Head of caudate nucleus (tissue), 42 donors: ENCODE results near the gene MRPL57.
"Not testable (repeated sequence)": the region's sequence is repeated elsewhere in the genome, so short reads cannot be mapped to it uniquely, and the experiment has no call there.

Source experiments
- DNase-seq, 42 donors: peaks; one replicate each; pipeline versions ENCODE4 v3.0.0 to v3.0.0-alpha.2; 2020 to 2021; ENCODE audit warnings: mixed read lengths in 7 of 42
- intact Hi-C: fragments of 100-400 bp; cut with DNase I; formaldehyde crosslinking; loops from one replicate; pipeline ENCODE4 v1.15.0; 2022

MRPL57 gene

DNA sequence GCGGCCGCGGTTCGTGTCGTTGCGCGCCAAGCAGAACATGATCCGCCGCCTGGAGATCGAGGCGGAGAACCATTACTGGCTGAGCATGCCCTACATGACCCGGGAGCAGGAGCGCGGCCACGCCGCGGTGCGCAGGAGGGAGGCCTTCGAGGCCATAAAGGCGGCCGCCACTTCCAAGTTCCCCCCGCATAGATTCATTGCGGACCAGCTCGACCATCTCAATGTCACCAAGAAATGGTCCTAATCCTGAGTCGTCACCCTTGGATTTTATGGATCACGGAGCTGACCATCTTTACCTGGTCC, 475 bp downstream of the MRPL57 start:
- DNase-seq: no peak
- intact Hi-C loops: no loop called here

DNA sequence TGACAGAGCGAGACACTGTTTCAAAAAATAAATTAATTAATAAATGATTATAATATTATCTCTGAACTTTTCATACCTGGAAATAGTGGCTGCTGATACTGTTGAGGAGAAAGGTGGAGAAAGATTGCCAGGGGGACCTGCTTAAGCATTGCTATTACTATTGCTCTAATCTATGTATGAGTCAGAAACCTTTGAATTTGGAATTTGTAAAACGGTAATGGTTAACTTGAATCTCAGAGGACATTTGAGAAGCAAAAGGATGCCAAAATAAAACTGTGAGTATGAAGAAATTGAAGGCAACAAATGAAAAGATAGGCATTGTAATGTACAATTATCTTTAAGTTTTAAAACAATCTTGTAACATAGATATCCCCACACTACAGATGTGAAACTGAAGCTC, 5.2 kb downstream of the MRPL57 start:
- intact Hi-C loops: no loop called here
- no peak for DNase-seq

DNA sequence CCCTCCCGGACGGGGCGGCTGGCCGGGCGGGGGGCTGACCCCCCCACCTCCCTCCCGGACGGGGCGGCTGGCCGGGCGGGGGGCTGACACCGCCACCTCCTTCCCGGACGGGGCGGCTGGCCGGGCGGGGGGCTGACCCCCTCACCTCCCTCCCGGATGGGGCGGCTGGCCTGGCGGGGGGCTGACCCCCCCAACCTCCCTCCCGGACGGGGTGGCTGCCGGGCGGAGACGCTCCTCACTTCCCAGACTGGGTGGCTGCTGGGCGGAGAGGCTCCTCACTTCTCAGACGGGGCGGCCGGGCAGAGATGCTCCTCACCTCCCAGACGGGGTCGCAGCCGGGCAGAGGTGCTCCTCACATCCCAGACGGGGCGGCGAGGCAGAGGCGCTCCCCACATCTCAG, 10.0 kb downstream of the MRPL57 start:
- DNase-seq, intact Hi-C loops: not testable (repeated sequence)

DNA sequence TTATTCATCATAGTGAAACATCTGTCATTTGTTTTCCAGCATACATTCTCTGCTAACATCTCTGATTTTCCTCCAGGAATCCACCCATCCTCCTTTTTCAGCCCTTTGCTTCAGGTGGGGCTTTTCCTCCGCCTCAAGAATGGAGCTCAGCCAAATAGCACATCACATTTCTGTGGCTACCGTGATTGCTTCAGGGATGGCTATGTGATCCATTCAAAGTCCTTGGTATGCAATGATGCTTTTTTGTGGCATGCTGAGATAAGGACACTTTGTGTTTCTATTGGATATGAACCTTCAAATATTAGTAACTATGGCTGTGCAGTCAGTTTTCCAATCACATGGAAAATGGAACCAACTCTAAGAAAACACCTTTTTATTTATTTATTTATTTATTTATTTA, 18.3 kb downstream of the MRPL57 start:
- intact Hi-C loops, DNase-seq: not testable (repeated sequence)

DNA sequence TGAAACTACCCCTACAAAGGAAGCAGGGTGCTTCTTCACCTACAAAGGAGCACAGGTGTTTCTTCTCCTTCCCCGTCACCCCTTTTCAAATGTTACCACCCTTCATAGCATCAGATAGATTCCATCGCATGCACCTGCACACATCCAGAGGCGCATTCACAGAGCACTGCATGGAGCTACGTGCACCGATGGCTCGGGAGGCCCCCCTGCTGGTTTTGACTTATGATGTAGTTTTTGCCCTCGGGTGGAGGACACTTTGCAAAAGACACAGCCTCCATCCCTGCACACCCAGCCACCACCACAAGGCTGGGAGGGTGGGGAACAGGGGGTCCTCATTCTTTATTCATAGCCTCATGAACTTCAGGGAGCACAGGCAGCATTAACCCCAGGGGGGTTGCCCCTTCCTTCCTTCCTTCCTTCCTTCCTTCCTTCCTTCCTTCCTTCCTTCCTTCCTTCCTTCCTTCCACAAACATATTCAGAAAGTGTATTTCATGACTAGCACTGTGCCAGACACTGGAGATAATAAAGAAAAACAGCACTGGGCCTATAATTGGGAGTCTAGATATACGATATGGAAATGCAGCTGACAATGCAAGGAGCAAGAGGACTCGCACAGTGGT, 21.3 kb downstream of the MRPL57 start:
- intact Hi-C loops, DNase-seq: not testable (repeated sequence)

DNA sequence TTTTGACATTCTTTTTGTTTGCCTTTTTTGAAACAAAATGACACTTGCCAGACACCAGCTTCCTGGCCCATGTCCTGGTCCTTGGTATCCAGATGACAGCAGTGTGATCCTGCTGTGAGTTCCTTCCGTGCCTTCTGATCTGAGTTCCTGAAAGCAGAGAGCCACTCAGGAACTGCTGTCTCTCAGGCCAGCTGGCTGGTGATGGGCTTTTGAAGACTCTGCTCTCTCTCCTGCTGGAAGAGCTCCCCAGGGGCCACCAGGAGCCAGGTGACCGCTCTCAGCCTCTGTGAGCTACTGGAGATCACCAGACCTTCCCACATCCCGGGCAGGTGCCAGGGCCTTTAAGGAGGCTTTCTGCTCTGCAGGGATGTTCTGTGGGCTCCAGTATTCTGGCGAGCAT, 21.9 kb downstream of the MRPL57 start:
- DNase-seq, intact Hi-C loops: not testable (repeated sequence)

DNA sequence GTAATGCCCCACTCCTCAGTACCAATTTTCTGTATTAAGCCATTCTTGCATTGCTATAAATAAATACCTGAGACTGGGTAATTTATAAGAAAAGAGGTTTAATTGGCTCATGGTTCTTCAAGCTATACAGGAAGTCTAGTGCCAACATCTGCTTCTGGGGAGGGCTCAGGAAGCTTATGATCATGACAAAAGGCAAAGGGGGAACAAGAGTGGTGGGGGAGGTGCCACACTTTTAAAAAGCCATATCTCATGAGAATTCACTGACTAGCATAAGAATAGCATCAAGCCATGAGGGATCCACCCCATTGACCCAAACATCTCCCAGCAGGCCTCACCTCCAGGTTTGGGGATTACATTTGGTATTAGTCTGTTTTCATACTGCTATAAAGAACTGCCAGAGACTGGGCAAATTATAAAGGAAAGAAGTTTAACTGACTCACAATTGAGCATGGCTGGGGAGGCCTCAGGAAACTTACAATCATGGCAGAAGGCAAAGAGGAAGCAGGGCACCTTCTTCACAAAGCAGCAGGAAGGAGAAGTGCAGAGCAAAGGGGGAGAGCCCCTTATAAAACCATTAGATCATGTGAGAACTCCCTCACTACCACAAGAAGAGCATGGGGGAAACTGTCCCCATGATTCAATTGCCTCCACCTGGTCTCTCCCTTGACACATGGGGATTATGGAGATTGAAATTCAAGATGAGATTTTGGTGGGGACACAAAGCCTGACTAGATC, 25.2 kb downstream of the MRPL57 start:
- intact Hi-C loops, DNase-seq: not testable (repeated sequence)

DNA sequence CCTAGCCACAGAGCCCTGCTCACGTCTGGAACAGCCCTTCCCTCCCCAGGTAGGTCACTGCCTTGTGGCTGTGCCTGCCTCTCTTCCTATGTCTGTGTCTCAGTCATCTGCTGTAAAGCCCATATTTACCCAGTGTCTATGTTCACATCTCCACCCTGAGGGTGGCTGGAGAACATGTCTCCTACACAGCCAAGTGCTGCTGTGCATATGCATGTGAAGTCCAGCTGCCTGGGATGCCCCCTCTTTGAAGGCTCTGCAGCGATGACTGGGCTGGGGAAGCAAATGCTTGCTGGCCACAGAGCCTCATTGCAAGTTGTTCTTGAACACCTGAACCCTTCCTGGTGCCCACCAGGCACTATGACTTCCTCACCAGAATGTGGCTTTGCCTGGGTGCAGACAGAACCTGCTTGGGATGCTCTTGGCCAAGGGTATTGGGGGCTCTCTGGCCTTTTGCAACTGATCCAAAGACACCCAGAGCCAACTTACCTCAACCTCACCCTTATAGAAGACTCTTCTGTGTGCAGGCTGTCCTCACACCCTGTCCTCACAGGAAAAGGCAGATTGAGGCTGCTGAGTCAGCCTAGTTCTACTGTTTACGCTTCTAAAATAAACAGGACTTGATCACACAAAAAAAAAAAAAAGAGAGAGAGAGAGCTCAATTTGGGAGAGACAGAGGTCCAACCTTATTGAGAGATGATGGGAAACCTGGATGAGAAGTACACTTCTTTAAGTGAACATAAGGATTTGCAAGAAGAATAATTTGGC, 26.5 kb downstream of the MRPL57 start:
- DNase-seq: no peak
- intact Hi-C loops: no loop called here

DNA sequence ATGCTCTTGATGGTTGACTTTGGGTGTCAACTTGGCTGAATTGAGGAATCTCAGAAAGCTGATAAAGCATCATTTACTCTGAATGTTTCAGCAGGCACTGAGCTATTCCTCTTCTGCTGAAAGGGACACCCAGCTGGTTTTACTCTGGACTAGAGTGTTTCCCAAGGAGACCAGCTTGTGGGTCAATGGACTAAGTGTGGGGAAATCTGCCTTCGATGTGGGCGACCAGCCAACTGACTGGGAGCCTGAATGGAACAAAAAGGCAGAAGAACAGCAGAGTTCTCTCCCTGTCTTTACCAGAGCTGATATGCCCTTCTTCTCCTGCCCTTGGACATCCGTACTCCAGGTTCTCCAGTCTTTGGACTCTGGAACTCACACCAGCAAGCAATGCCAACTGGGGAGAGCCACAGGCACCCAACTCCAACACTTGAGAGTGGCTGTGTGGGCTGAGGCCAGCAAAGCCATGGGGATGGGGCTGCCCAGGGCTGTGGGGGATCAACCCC, 32.2 kb downstream of the MRPL57 start:
- intact Hi-C loops: no loop called here
- no peak for DNase-seq

DNA sequence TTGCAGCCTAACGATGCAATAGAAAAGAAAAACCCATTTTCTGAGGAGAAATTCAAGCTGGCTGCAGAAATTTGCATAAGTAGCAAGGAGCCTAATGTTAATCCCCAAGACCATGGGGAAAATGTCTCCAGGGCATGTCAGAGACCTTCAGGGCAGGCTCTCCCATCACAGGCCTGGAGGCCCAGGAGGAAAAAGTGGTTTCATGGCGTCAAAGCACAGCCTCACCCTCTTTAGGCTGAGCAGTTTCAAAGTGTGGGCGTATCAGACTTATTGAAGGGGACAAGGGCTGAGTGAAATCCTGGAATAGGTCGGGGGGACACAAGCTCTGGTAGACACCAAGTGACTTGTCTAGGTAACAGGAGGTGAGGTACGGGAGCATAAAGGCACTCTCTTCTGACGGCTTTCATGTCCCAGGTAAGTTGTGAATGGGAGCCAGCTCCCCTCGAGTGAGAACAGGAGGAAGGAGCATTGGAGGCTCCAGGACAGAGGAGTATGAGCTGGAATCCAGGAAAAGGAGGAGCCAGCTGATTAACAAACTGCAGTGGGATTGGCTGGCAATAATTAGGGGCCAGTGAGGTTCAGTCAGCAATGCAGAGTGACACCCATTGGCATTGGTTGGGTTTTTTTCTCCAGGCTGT, 35.8 kb downstream of the MRPL57 start:
- no peak for DNase-seq
- intact Hi-C loops: no loop called here

DNA sequence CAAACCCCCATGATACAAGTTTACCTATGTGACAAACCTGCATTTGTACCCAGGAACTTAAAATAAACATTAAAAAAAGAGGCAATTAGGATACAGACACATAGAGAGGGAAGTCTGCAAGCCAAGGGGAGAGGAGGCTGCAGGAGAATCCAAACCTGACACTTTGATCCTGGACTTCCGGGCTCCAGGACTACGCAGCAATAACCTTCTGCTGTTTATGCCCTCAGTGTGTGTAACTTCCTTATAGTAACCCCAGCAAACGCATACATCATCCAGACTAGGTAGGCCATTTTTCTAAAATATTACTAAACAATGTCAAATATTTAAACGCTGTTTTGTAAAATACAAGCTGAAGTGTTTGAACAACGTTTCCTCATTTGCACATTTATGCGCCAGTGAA, 39.0 kb downstream of the MRPL57 start:
- not testable (repeated sequence) for DNase-seq

DNA sequence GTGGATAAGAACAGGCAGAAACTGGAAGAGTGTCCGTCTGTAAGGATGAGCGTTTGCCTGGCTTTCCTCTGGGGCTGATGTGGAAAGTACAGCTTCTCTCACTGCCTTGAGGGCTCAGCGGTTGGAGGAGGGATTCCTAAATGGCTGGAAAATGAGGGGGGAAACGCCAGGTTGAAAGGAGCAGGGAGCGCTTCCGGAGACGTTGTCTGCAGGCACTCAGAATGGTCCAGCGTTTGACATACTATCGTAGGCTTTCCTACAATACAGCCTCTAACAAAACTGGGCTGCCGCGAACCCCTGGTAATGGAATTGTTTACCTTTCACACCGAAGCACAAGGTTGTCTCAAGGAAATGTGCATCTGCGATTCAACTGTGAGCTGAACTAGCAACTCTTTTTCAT, 39.9 kb downstream of the MRPL57 start:
- peak in 4 of 42 donors; percentile 4 to 37 (median 18) for DNase-seq
- intact Hi-C loops: no loop called here

More for the DNA sequence above, 39.0 kb downstream of the MRPL57 start:
- intact Hi-C loops: not testable (repeated sequence)

DNA sequence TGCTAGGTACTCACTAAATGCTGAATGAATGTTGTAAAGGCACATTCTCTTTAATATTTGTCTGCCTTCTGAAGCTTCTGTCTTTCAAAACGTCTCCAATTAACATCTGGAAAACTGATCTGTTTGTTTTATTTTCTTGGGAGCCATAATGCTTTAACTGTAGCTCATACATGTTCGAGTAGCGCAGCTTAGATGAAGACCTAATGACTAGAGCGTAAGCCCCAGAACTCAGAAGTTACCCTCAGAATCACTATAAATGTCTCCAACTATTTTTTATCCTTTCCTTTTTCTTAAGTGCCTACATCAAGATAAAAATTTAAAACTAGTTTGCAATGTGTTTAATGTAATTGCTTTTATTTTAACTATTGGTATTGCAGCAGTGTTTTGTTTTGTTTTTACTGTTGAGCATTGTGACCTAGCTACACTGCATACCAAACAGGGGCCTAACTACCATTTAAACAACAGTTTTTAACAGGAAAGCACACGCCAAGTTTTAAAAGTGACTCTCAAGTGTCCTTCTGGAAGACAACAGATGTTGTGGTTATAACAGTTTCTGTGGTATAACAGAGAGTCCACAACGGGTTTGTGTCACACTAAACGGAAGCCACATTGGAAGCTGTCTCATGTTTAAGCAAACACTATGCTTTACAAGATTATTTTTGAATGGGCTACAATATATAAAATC, 42.0 kb downstream of the MRPL57 start:
- no peak for DNase-seq
- intact Hi-C loops: no loop called here

DNA sequence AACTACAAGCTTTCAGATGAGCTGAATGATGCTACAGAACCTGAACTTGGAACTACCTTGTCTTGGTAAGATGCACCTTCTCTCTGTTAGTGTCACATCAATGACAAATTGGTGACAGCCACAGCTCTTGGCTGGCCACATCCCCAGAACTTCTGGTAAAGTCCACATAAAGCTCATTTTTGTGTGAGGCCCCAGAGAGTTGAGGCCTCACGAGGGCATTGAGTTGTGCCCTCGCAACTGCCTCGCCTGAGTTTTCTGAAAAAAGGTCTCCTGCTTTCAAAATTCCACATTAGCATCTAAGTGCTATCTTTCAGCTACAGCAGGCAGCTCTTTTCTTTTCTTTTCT, 42.6 kb downstream of the MRPL57 start:
- no peak for DNase-seq
- intact Hi-C loops: no loop called here

DNA sequence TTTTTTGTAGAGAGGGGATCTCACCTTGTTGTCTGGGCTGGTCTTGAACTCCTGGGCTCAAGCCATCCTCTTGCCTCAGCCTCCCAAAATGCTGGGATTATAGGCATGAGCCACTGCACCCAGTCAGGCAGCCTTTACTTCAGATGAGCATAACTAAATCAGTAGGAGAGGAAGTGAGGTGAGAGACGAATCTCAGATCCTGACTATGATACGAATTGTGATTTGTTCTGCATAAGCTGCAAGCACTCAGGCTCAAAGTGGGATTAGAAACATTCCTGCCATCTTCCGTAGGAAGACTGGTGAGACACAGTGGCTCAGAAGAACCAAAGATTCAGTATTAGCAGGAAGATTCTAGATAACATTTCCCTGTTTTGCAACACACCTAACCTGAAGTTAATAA, 43.3 kb downstream of the MRPL57 start:
- DNase-seq, intact Hi-C loops: not testable (repeated sequence)

DNA sequence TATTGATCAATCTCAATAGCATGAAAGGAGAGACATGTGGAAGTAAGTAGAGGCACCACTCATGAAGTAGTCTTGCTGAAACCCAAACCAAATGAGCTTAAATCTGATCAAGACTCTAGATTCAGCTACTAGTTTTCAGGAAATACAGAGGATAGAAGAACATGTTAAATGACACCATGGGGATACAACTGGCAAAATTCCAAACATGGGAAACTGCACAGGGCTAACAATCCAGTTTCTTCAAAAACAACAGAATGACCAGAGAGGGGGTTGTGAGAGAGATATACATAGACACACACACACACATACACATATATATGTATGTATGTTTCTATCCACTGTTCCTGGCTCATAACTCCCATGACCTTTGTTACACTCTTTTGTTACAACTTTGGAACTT, 44.8 kb downstream of the MRPL57 start:
- intact Hi-C loops: no loop called here
- DNase-seq: no peak

DNA sequence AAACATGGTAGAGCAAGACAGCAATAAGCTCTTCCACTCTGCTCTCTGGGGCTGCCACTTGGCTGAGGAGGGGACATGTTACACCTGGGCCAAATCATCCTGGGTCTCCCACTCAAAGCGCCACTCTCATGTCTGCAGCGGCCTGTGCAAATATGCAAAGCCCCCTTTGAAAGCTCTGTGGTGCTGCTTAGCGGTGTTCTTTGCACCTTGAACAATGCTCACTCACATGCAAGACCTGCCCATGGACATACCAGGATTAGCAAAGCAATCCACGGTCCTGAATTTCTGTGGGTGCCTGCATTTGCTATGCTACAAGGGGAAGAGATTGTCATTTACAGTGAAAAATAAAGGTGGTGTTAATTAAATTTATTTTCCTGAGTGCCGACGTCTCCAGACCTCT, 48.6 kb downstream of the MRPL57 start:
- intact Hi-C loops: no loop called here
- no peak for DNase-seq

DNA sequence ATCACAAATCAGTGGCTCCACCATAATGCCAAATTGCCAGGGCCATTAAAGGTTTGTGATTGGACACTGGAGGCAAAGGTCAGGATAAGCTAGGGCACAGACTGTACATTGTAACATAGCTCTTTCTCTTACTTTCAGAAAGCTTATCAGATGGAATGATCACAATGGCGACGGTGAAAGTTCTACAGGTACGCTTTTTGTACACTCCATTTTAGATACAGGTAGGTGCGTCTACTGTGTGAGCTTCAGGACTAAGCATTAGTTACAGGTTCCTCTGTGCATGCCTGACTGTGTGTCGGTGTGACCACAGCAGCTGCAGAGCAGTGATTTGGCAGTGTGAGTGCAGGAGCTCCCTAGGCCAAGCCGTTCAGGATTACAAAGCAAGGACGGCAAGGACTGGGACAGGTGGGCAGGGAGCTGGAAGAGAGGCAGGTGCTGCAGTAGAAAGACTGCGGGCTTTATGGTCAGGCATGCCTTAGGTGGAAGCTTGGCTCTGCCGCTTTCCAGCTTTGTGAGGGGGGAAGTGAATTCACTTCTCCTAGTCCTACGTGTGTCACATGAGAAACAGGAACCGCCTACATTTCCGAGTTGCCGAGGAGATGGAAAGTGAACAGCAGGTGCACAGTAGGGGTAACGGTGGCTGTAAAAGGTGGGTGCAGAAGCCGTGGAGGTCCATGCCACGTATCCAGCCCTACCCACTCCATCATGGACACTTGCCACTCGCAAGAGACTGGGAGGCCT, 49.6 kb downstream of the MRPL57 start:
- no peak for DNase-seq
- intact Hi-C loops: no loop called here

DNA sequence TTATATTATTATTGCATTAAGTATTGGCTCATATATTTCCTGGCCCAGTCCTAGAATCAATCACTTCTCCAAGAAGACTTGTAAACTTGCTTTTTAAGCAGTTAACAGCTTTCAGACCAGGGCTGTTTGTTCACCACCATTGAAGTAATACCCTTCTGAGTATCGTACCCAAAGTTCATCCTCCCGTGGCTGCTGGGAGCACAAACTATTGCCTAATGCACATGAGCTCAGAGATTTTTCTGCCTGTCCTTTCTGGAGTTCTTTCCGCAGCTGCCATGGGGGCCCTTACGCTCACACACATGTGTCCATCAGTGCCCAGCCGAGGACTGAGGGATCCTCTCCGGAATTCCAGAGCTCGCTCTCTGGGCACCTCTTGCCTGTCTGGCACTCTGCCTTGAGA, 51.5 kb downstream of the MRPL57 start:
- intact Hi-C loops: no loop called here
- no peak for DNase-seq
